HG03520 (cell line): ENCODE results near the gene SLC25A21.

Experiments used
- ATAC-seq: cut with Tn5 transposase; IDR thresholded peaks from one replicate; pipeline ENCODE4 v1.9.1; 2021; ENCODE audit warnings: mild to moderate bottlenecking, moderate library complexity; ENCODE audit not compliant: unreplicated experiment

The SLC25A21 gene

GRCh38 chr14:37048666-37049071 is 123.7 kb downstream of the SLC25A21 start:
- ATAC-seq = no peak

- no peak for ATAC-seq
Measured at GRCh38 chr14:37047996-37048395, 124.4 kb downstream of the SLC25A21 start.

- no peak for ATAC-seq
Measured at GRCh38 chr14:37047226-37047625, 125.2 kb downstream of the SLC25A21 start.

- ATAC-seq = no peak
Measured at GRCh38 chr14:37046815-37047214, 125.6 kb downstream of the SLC25A21 start.

- no peak for ATAC-seq
Measured at GRCh38 chr14:37045340-37046061, 126.9 kb downstream of the SLC25A21 start.

- ATAC-seq = no peak
Measured at GRCh38 chr14:37037636-37038387, 134.6 kb downstream of the SLC25A21 start.

- no peak for ATAC-seq
Measured at GRCh38 chr14:37036669-37037341, 135.6 kb downstream of the SLC25A21 start.

GRCh38 chr14:37035401-37035800 is 137.0 kb downstream of the SLC25A21 start:
- ATAC-seq = no peak

- ATAC-seq = no peak
Measured at GRCh38 chr14:37034410-37035285, 137.8 kb downstream of the SLC25A21 start.

GRCh38 chr14:37032863-37033262 is 139.5 kb downstream of the SLC25A21 start:
- no peak for ATAC-seq

- no peak for ATAC-seq
Measured at GRCh38 chr14:37027188-37027824, 145.1 kb downstream of the SLC25A21 start.

GRCh38 chr14:37023875-37024565 is 148.4 kb downstream of the SLC25A21 start:
- no peak for ATAC-seq

- no peak for ATAC-seq
Measured at GRCh38 chr14:37021390-37021789, 151.0 kb downstream of the SLC25A21 start.

GRCh38 chr14:37019488-37019887 is 152.9 kb downstream of the SLC25A21 start:
- ATAC-seq = no peak

GRCh38 chr14:37018571-37019240 is 153.7 kb downstream of the SLC25A21 start:
- ATAC-seq = no peak

GRCh38 chr14:37013078-37013477 is 159.3 kb downstream of the SLC25A21 start:
- no peak for ATAC-seq

- no peak for ATAC-seq
Measured at GRCh38 chr14:36998686-36999085, 173.7 kb downstream of the SLC25A21 start.

GRCh38 chr14:36997843-36998242 is 174.6 kb downstream of the SLC25A21 start:
- no peak for ATAC-seq
